ENCODE data around the gene AP1M1. TPM values are rescaled to one million over a fixed set of nuclear protein-coding genes. Genes with fewer than 3 reads are reported as not detected.

Gene AP1M1
- total RNA-seq, 4 donors from 2014 or later, result 62.0 to 140 (median 105) TPM

- no peak overlapping the region for H3K27ac ChIP-seq
- H3K9me3 ChIP-seq, result no peaks in the 10 kb centered on the region
- H3K36me3 ChIP-seq, result no peaks in the 10 kb centered on the region
- ATAC-seq, result no peak
- no peaks in the 10 kb centered on the region for H3K27me3 ChIP-seq
- H3K4me3 ChIP-seq, result no peak overlapping the region
- H3K4me1 ChIP-seq, result no peaks in the 10 kb centered on the region
- TF ChIP-seq POLR2AphosphoS5 (IDR thresholded peaks at IDR 0.05) (no peak), POLR2A (IDR thresholded peaks at IDR 0.05) (no peak), CTCF (IDR thresholded peaks at IDR 0.05) (no peak), EP300 (IDR thresholded peaks at IDR 0.05) (no peak)
- 40 to 88% methylated on average over 1 to 4 of the region's 6 CpGs for WGBS, 2 donors (ENCODE audit: low coverage in 1 of 2)
Observed at GRCh38 chr19:16156904-16157303, 40.8 kb upstream of the AP1M1 start.

GRCh38 chr19:16157601-16158000 is 40.1 kb upstream of the AP1M1 start:
- WGBS, 2 donors (ENCODE audit: low coverage in 1 of 2), result 85 to 100% methylated on average over 3 to 4 of the region's 10 CpGs
- Histone ChIP-seq H3K36me3 (no peaks in the 10 kb centered on the region), H3K27ac (no peak overlapping the region), H3K4me3 (no peak overlapping the region), H3K27me3 (no peaks in the 10 kb centered on the region), H3K9me3 (no peaks in the 10 kb centered on the region), H3K4me1 (no peaks in the 10 kb centered on the region)
- TF ChIP-seq CTCF (IDR thresholded peaks at IDR 0.05) (no peak), POLR2AphosphoS5 (IDR thresholded peaks at IDR 0.05) (no peak), EP300 (IDR thresholded peaks at IDR 0.05) (no peak), POLR2A (IDR thresholded peaks at IDR 0.05) (no peak)
- no peak for ATAC-seq

- no peak overlapping the region for H3K4me3 ChIP-seq
- H3K4me1 ChIP-seq, result no peaks in the 10 kb centered on the region
- WGBS, 2 donors (ENCODE audit: low coverage in 1 of 2), result 77 to 80% methylated on average over 1 to 5 of the region's 5 CpGs
- H3K27ac ChIP-seq, result no peak overlapping the region
- ATAC-seq, result no peak
- no peaks in the 10 kb centered on the region for H3K36me3 ChIP-seq
- no peaks in the 10 kb centered on the region for H3K27me3 ChIP-seq
- no peaks in the 10 kb centered on the region for H3K9me3 ChIP-seq
- no peak for TF ChIP-seq EP300 (IDR thresholded peaks at IDR 0.05)
- no peak for TF ChIP-seq POLR2AphosphoS5 (IDR thresholded peaks at IDR 0.05)
- TF ChIP-seq CTCF (IDR thresholded peaks at IDR 0.05), result no peak
- no peak for TF ChIP-seq POLR2A (IDR thresholded peaks at IDR 0.05)
Observed at GRCh38 chr19:16159655-16160054, 38.1 kb upstream of the AP1M1 start.

- no peak for ATAC-seq
- H3K4me1 ChIP-seq, result no peaks in the 10 kb centered on the region
- H3K9me3 ChIP-seq, result no peaks in the 10 kb centered on the region
- no peak overlapping the region for H3K27ac ChIP-seq
- H3K4me3 ChIP-seq, result no peak overlapping the region
- TF ChIP-seq POLR2A (IDR thresholded peaks at IDR 0.05), result no peak
- TF ChIP-seq CTCF (IDR thresholded peaks at IDR 0.05), result no peak
- no peak for TF ChIP-seq EP300 (IDR thresholded peaks at IDR 0.05)
- no peak for TF ChIP-seq POLR2AphosphoS5 (IDR thresholded peaks at IDR 0.05)
- 23 to 57% methylated on average over 1 to 2 of the region's 6 CpGs for WGBS, 2 donors (ENCODE audit: low coverage in 1 of 2)
- no peaks in the 10 kb centered on the region for H3K36me3 ChIP-seq
- no peaks in the 10 kb centered on the region for H3K27me3 ChIP-seq
Observed at GRCh38 chr19:16160445-16160942, 37.2 kb upstream of the AP1M1 start.

GRCh38 chr19:16160943-16161560 is 36.7 kb upstream of the AP1M1 start:
- Histone ChIP-seq H3K27me3 (no peaks in the 10 kb centered on the region), H3K36me3 (no peaks in the 10 kb centered on the region), H3K27ac (no peak overlapping the region), H3K9me3 (no peaks in the 10 kb centered on the region), H3K4me1 (no peaks in the 10 kb centered on the region), H3K4me3 (no peak overlapping the region)
- TF ChIP-seq CTCF (IDR thresholded peaks at IDR 0.05), result no peak
- no peak for TF ChIP-seq POLR2AphosphoS5 (IDR thresholded peaks at IDR 0.05)
- no peak for TF ChIP-seq EP300 (IDR thresholded peaks at IDR 0.05)
- no peak for TF ChIP-seq POLR2A (IDR thresholded peaks at IDR 0.05)
- WGBS, 2 donors (ENCODE audit: low coverage in 1 of 2), result 20 to 73% methylated on average over 1 to 12 of the region's 14 CpGs
- ATAC-seq, result no peak
